Thymus (tissue), 11 donors: ENCODE results near the gene GIGYF1. TPM values are rescaled to one million over a fixed set of nuclear protein-coding genes. Genes with fewer than 3 reads are reported as not detected.

ENCODE experiments used
- DNase-seq, 9 donors: peaks; one replicate each; pipeline ENCODE4 v3.0.0-alpha.2; 2013; ENCODE audit warnings: low spot score in 9 of 9, low read depth in 6 of 9, missing footprints in 1 of 9
- H3K27ac ChIP-seq, 2 donors: one replicate each; pipeline ENCODE4 v1.5.1; 2013; ENCODE audit warnings: control low read depth in 1 of 2, low read depth in 1 of 2, low read length in 1 of 2, mild to moderate bottlenecking in 1 of 2, moderate library complexity in 1 of 2
- H3K27me3 ChIP-seq, 2 donors: one replicate each; pipeline ENCODE4 v1.5.1; 2013; ENCODE audit warnings: low read length in 1 of 2; ENCODE audit not compliant: control insufficient read depth in 2 of 2, insufficient read depth in 1 of 2
- H3K36me3 ChIP-seq, 2 donors: one replicate each; pipeline ENCODE4 v1.5.1; 2013; ENCODE audit warnings: low read length in 1 of 2, mild to moderate bottlenecking in 1 of 2, moderate library complexity in 1 of 2; ENCODE audit not compliant: control insufficient read depth in 2 of 2, insufficient read depth in 2 of 2
- H3K4me1 ChIP-seq, 2 donors: one replicate each; pipeline ENCODE4 v1.5.1; 2013; ENCODE audit warnings: low read length in 2 of 2; ENCODE audit not compliant: control insufficient read depth in 2 of 2, insufficient read depth in 2 of 2
- H3K4me3 ChIP-seq, 2 donors: one replicate each; pipeline ENCODE4 v1.5.1; 2013; ENCODE audit warnings: low read length in 2 of 2, control low read depth in 1 of 2, mild to moderate bottlenecking in 1 of 2
- H3K9me3 ChIP-seq, 2 donors: one replicate each; pipeline ENCODE4 v1.5.1; 2013; ENCODE audit warnings: low read length in 1 of 2, mild to moderate bottlenecking in 1 of 2; ENCODE audit not compliant: control insufficient read depth in 2 of 2, insufficient read depth in 1 of 2
- WGBS: extraction: QIAGEN DNeasy Blood & Tissue Kit; methylation state at CpG from one replicate; pipeline ENCODE4 v1.1.7; 2013; 5-methylcytosine and 5-hydroxymethylcytosine counted together
- polyA plus RNA-seq: library from polyadenylated mRNA; stranded (reverse); fragments of 200-250 nt; gene quantifications from one replicate; pipeline ENCODE4 v1.2.3, GENCODE V29; 2013
- total RNA-seq: library from RNA; stranded (reverse); fragments of 120-200 nt; gene quantifications from one replicate; pipeline ENCODE4 v1.2.4, GENCODE V29; 2013
- donor health status: healthy.

GIGYF1 gene
- total and polyA plus RNA-seq, 2 donors: 13.8 to 60.1 TPM

DNA sequence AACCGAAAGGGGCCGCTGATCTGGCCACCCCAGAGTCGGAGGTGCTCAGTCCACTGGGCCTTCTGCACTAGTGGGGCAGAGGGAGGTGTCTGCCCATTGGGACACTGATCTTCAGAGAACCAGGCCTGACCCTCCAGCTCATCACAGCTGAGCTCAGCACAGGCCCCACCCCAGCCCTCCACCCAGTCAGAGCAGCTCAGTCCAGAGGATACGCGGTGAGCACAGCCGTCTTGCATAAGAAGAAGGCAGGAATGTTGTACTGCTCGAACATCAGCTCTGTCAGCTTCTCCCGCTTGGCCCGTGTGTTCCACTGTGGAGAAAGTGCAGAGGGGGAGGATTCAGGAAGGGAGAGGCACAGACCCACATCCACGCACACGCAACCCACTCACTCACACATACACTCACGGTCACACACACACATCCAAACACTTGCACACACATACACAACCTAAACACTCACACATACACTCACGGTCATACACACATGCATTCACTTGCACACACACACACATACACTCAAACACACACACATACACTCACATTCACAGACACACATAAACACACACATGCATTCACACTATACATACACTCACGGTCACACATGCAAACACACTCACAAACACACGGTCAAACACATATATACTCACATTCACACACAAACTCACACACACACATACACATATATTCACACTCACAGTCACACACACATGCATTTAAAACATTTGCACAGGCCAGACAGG is 44.1 kb downstream of the GIGYF1 start:
- Histone ChIP-seq H3K36me3 (no peaks in the 10 kb centered on the region), H3K27me3 (peaks cover 3 to 44% of the 10 kb centered on the region in 2 donors), H3K4me1 (no peaks in the 10 kb centered on the region), H3K4me3 (no peak overlapping the region), H3K27ac (no peak overlapping the region), H3K9me3 (no peaks in the 10 kb centered on the region)
- no peak for DNase-seq
- 88% methylated on average over 15 of the region's 15 CpGs for WGBS

DNA sequence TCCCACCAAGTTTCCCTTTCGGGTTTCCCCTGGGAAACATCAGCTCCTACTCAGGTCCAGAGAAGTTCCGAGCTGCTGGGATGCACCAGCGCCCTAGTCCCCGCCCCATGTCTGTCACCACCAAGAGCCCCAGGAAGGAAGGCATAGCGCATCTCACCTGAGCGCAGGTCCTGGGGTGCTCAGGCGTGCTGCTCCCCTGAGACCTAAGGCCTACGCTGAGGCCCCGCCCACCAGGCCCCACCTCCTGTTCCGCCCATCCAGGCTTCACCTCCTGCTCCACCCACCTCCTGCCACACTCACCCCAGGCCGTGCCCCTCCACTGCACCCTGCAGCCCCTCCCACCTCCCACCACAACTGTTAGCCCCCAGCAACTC is 51.5 kb downstream of the GIGYF1 start:
- Histone ChIP-seq H3K4me3 (no peak overlapping the region), H3K9me3 (no peaks in the 10 kb centered on the region), H3K36me3 (no peaks in the 10 kb centered on the region), H3K27me3 (peaks cover 0 to 30% of the 10 kb centered on the region in 2 donors), H3K4me1 (no peaks in the 10 kb centered on the region), H3K27ac (no peak overlapping the region)
- WGBS: 85% methylated on average over 11 of the region's 11 CpGs
- peak in 2 of 9 donors; percentile 28 to 41 for DNase-seq

DNA sequence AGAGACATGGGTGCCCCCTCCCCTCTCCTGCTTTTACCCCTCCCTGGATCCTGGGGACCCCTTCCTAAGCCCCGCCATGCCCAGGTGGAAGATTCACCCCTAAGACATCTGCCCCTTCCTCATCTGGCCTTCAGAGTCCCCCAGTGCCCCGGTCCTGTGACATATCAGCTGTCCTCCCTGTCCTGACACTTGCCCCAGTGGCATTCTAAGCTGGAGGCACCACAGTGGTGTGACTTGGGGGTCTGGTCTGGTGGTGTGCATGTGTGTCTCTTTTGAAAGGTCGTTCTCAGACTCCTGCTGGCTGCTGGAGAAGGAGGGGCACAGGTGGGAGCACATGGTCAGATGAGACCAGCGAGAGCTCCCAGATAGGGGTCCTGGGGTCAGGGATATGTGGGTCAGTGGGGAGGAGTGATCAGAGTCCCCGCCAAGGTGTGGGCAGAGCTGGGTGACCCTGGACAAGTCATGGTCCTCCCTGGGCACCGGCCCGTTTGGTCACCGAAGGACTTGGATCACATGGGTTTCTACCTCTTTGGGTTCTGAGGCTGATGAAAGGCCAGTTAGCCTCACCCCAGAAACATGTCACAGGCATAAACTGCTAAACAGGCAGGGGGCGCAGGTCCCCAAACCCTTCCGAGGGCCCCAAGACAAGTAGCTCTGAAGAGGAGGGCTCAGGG is 52.1 kb downstream of the GIGYF1 start:
- DNase-seq: no peak
- Histone ChIP-seq H3K4me3 (no peak overlapping the region), H3K4me1 (no peaks in the 10 kb centered on the region), H3K9me3 (no peaks in the 10 kb centered on the region), H3K36me3 (no peaks in the 10 kb centered on the region), H3K27me3 (peaks cover 0 to 27% of the 10 kb centered on the region in 2 donors), H3K27ac (no peak overlapping the region)
- 94% methylated on average over 10 of the region's 10 CpGs for WGBS

DNA sequence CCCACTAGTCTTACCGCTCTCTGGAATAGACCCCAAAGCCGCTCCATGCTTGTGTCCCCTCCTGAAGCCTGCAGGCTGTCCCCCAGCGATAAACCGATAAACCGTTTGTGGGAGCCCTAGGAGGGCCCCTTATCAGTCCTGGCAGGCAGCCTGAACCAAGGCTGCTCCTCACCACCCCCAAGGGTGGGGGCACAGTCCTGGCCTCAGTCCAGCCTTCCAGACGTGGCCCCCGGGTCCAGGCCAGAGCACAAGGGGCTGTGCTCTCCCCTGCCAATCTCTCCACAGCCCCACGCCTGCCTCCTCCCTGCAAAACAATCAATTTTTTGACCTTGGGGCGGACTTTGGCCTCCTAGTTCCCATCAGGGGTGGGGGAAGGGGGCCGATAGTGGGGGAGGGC is 52.6 kb downstream of the GIGYF1 start, which contains the start of gene TFR2:
Gene TFR2, minus strand, starts transcription at position 90 of the 397 bp plus-strand sequence. Its CDS starts 43 bp downstream, at position 47.
- no peak within 1 kb of the TSS for H3K4me3 ChIP-seq
- no peaks in the 10 kb centered on the region for H3K9me3 ChIP-seq
- peaks cover 0 to 25% of the 10 kb centered on the region in 2 donors for H3K27me3 ChIP-seq
- H3K27ac ChIP-seq: no peak within 1 kb of the TSS
- no peaks in the 10 kb centered on the region for H3K36me3 ChIP-seq
- WGBS: 60% methylated on average over 10 of the region's 10 CpGs
- H3K4me1 ChIP-seq: no peaks in the 10 kb centered on the region
- DNase-seq: no peak

DNA sequence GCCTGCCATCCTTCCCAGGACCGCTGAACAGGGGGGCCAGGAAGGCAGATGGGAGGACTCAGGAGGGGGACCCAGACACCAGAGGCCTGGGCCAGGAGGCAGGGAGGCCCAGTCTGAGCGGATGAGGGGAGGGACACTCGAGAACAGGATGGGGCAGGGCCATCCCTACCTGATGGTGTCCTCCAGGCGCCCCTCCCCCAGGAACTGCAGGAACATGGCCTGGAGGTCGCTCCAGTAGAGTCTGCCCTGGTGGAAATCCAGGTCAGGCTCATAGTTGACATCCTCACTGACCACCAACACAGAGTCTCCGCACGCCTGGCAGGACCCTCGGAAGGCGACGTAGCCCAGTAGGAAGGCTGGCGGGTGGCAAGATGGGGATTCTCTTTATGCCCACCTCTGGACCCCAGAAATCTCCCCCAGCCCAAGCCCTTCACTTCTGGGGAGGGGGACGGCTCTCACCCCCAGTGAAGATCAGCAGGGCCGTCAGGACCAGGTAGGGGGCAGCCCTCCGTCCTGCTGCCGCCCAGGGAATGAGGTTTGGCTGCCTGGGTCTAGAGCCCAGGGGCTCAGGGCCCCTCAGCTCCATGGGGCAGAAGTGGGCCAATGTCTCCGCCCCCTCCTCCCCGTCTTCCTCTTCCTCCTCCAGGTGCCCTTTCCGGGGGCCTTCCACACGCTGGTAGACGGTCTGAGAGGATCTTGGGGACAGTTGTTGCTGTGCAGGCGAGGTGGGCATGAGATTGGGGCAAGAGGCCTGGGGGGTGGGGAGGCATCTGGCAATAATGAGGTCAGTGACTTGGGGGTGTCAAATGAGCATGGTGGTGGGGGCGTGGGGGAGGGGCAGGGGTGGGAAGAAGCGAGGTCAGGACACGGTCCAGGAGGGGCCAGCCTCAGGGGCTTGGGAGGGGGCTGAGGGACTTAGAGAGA is 53.3 kb downstream of the GIGYF1 start:
- Histone ChIP-seq H3K36me3 (no peaks in the 10 kb centered on the region), H3K4me3 (no peak overlapping the region), H3K9me3 (no peaks in the 10 kb centered on the region), H3K4me1 (no peaks in the 10 kb centered on the region), H3K27me3 (peaks cover 0 to 18% of the 10 kb centered on the region in 2 donors), H3K27ac (no peak overlapping the region)
- DNase-seq: no peak
- 77% methylated on average over 24 of the region's 24 CpGs for WGBS

DNA sequence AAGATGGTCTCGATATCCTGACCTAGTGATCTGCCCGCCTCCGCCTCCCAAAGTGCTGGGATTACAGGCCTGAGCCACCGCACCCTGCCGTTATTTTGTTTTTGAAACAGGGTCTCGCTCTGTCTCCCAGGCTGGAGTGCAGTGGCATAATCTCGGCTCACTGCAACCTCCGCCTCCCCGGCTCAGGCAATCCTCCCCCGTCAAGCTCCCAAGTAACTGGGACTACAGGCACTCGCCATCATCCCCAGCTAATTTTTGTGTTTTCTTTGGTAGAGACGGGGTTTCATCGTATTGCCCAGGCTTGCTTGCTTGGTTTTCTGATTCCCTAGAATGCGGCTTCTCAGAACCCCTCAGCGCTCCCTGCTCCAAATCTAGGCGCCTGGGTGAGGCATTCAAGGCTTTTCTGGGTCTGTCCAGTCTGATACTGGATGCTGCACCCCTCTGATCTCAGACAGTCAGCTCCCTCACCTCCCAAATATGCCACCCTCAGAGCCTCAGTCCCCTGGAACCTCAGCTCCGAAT is 54.0 kb downstream of the GIGYF1 start:
- no peak overlapping the region for H3K4me3 ChIP-seq
- H3K27ac ChIP-seq: no peak overlapping the region
- DNase-seq: no peak
- H3K4me1 ChIP-seq: no peaks in the 10 kb centered on the region
- H3K9me3 ChIP-seq: no peaks in the 10 kb centered on the region
- WGBS: 95% methylated on average over 17 of the region's 17 CpGs
- H3K27me3 ChIP-seq: peaks cover 0 to 17% of the 10 kb centered on the region in 2 donors
- H3K36me3 ChIP-seq: no peaks in the 10 kb centered on the region

DNA sequence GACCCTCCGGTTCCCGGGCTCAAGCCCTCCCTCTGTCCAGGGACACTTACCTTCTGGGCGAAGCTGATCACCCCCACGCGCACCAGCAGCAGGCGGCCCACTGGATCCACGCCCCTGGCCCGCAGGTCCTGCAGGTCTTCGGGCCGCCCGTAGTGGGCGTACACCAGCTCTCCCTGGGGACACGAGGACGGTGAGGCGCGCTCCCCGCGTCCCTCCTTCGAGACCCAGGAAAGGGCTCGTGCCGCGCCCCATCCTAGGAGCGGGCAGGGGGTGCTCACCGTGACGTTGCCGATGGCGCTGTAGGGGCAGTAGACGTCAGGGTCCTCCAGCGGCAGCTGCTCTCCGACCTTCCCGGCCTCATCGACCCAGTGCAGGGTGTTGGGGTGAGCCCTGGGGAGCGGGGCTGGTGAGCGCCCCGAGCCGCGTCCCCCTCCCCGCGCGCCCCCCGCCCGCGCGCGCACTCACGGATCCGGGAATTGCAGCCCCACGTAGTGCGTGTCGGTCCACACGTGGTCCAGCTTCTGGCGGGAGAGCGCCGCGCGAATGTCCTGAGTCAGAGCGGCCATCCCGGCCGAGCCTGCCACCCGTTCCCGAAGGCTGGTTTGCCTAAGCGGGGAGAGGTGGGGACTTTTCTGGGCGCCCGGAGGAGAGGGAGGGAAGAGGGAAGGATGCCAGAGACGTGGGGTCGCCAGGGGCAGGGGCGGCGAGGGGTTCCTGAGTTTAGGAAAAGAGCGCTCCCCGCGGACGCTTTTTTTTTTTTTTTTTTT is 60.9 kb downstream of the GIGYF1 start:
- H3K4me3 ChIP-seq: peak overlapping the region; percentile 48 to 55
- no peaks in the 10 kb centered on the region for H3K36me3 ChIP-seq
- H3K27me3 ChIP-seq: peaks cover 10 to 48% of the 10 kb centered on the region in 2 donors
- H3K9me3 ChIP-seq: peaks cover 0 to 6% of the 10 kb centered on the region in 2 donors
- H3K4me1 ChIP-seq: peaks cover 0 to 14% of the 10 kb centered on the region in 2 donors
- DNase-seq: peak in 2 of 9 donors; percentile 18 to 37
- no peak overlapping the region for H3K27ac ChIP-seq
- 2% methylated on average over 72 of the region's 72 CpGs for WGBS

DNA sequence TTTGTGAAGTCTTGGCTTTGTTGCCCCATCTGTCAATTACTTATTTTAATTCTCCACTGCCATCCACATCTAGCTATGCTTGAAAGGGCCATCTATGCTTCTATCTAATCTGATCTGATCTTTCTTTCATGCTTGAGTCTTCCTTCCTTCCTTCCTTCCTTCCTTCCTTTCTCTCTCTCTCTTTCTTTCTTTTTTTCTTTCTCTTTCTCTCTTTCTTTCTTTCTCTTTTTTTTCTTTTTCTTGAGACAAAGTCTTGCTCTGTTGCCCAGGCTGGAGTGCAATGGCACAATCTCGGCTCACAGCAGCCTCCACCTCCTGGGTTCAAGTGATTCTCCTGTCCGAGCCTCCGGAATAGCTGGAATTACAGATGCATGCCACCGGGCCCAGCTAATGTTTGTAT is 64.0 kb downstream of the GIGYF1 start:
- H3K36me3 ChIP-seq: no peaks in the 10 kb centered on the region
- H3K27me3 ChIP-seq: peaks cover 12 to 58% of the 10 kb centered on the region in 2 donors
- 95% methylated on average over 4 of the region's 4 CpGs for WGBS
- peaks cover 11 to 28% of the 10 kb centered on the region in 2 donors for H3K4me1 ChIP-seq
- H3K4me3 ChIP-seq: no peak overlapping the region
- H3K9me3 ChIP-seq: peaks cover 0 to 6% of the 10 kb centered on the region in 2 donors
- DNase-seq: no peak
- no peak overlapping the region for H3K27ac ChIP-seq
